Uterus (tissue), 4 donors: ENCODE measurements around the gene PLOD2. TPM values are rescaled to one million over a fixed set of nuclear protein-coding genes. Genes with fewer than 3 reads are reported as not detected.
A peak's percentile ranks its signal among the peaks of the same experiment; 100 is the strongest.

Source experiments
- DNase-seq, 2 donors: peaks; one replicate each; pipeline ENCODE4 v3.0.0-alpha.2; 2019 to 2020
- H3K27ac ChIP-seq, 2 donors: fragments of 200-600 bp; sonication (generic); 1 replicate in 1 of 2; 2 replicates in 1 of 2; pipeline ENCODE4 v1.5.1; 2016 to 2018
- H3K27me3 ChIP-seq, 2 donors: fragments of 200-600 bp; sonication (generic); one replicate each; pipeline ENCODE4 v1.5.1; 2018 to 2019; ENCODE audit warnings: control low read depth in 1 of 2
- H3K36me3 ChIP-seq, 2 donors: fragments of 200-600 bp; sonication (generic); one replicate each; pipeline ENCODE4 v1.5.1; 2019; ENCODE audit warnings: control low read depth in 1 of 2
- H3K4me1 ChIP-seq, 2 donors: fragments of 200-600 bp; sonication (generic); one replicate each; pipeline ENCODE4 v1.5.1; 2018 to 2019; ENCODE audit warnings: control low read depth in 1 of 2
- H3K4me3 ChIP-seq, 2 donors: fragments of 200-600 bp; sonication (generic); 1 replicate in 1 of 2; 2 replicates in 1 of 2; pipeline ENCODE4 v1.5.1; 2018 to 2019; ENCODE audit warnings: mild to moderate bottlenecking in 1 of 2
- H3K9me3 ChIP-seq, 2 donors: fragments of 200-600 bp; sonication (generic); one replicate each; pipeline ENCODE4 v1.5.1; 2019; ENCODE audit warnings: control low read depth in 1 of 2
- CTCF ChIP-seq, 4 experiments: fragments of 200-600 bp in 2 of 4; fragments of 450-650 bp in 2 of 4; sonication (generic) in 2 of 4; IDR thresholded peaks; one replicate each; pipeline ENCODE4 v1.5.1; 2016 to 2019; ENCODE audit warnings: antibody characterized with exemption in 4 of 4, mild to moderate bottlenecking in 2 of 4, moderate library complexity in 1 of 4
- POLR2A ChIP-seq, 2 donors: fragments of 450-650 bp; IDR thresholded peaks; one replicate each; pipeline ENCODE4 v1.6.1; 2016; ENCODE audit warnings: antibody characterized with exemption in 2 of 2, mild to moderate bottlenecking in 1 of 2, moderate library complexity in 1 of 2
- intact Hi-C: fragments of 100-400 bp; cut with DNase I; formaldehyde crosslinking; loops from one replicate; pipeline ENCODE4 v1.15.1; 2023; ENCODE audit warnings: low total_unique reads
- total RNA-seq, 4 donors: library from RNA; depleted of rRNA in 3 of 4; stranded (reverse); fragments of >200 nt in 3 of 4; gene quantifications; one replicate each; pipeline versions ENCODE4 v1.1.0 to v1.2.4, GENCODE V29; 2014 to 2023
- donor health status: DM: yes; HTN: yes; CAD: no.

Gene PLOD2
- total RNA-seq, 4 donors from 2014 or later, result 23.5 to 83.2 (median 45.7) TPM

DNA sequence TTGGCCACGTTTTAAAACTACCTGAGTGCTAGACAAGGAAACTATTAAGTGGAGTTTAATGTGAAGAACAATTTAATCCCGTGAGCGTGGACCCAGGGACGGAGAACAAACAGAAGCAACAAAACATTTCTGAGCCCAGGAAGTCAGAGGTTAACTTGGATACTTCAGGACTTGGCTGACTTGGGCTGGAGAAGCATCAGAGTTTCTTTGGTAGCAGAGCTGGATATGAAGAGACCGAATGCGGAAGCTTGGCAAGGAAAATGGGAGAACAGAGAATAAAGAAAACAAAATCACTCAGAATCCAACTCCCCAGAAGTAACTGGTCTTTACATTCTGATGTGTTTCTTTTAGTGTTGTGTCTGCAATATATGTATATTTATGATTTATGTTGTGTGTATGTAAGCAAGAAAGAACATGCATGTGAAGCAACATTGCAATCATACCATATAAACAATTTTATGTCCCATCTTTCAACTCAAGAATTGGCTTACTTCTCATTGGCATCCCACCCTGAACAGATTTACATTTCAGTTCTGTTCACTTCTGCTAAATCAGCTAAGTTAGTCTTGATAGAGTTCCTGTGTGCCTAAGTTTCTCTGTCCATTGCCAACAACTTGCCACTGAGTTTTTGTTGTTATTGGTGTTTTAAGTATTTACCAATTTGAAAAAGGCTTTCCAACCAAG lies 17.2 kb upstream of the PLOD2 start:
- H3K36me3 ChIP-seq, result no peaks in the 10 kb centered on the region
- TF ChIP-seq POLR2A (IDR thresholded peaks at IDR 0.05), result no peak
- no peak for TF ChIP-seq CTCF (IDR thresholded peaks at IDR 0.05)
- no peak for DNase-seq
- no peaks in the 10 kb centered on the region for H3K9me3 ChIP-seq
- intact Hi-C loops, result no loop called here
- no peaks in the 10 kb centered on the region for H3K27me3 ChIP-seq
- H3K27ac ChIP-seq, result no peak overlapping the region
- H3K4me1 ChIP-seq, result no peaks in the 10 kb centered on the region
- H3K4me3 ChIP-seq, result no peak overlapping the region

DNA sequence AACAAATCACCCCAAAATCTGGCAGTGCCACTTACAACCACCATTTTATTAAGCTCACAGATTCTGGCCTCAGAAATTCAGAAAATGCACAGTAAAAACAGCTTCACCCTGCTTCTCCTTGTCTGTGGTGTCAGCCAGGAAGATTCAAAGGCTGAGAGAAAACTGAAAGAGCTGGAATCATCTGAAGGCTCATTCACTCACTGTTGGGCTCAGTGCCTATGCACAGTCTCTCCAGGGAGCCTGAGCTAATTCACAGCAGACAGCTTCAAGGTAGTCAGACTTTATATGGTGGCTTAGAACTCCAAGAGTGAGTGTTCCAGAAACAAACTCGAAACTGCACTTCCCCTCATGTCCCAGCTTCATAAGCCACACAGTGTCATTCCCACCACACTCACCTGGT lies 16.5 kb upstream of the PLOD2 start:
- Histone ChIP-seq H3K9me3 (no peaks in the 10 kb centered on the region), H3K27me3 (no peaks in the 10 kb centered on the region), H3K4me3 (no peak overlapping the region), H3K36me3 (no peaks in the 10 kb centered on the region), H3K4me1 (no peaks in the 10 kb centered on the region), H3K27ac (no peak overlapping the region)
- peak; percentile 25 to 51 for DNase-seq
- TF ChIP-seq CTCF (IDR thresholded peaks at IDR 0.05) (no peak), POLR2A (IDR thresholded peaks at IDR 0.05) (no peak)
- intact Hi-C loops, result no loop called here

GRCh38 chr3:146177072-146177471 lies 16.1 kb upstream of the PLOD2 start:
- no peak overlapping the region for H3K27ac ChIP-seq
- no peaks in the 10 kb centered on the region for H3K27me3 ChIP-seq
- no peaks in the 10 kb centered on the region for H3K36me3 ChIP-seq
- no peaks in the 10 kb centered on the region for H3K4me1 ChIP-seq
- no peak for DNase-seq
- no peak for TF ChIP-seq CTCF (IDR thresholded peaks at IDR 0.05)
- no peak for TF ChIP-seq POLR2A (IDR thresholded peaks at IDR 0.05)
- no peak overlapping the region for H3K4me3 ChIP-seq
- H3K9me3 ChIP-seq, result no peaks in the 10 kb centered on the region
- intact Hi-C loops, result no loop called here

GRCh38 chr3:146172586-146172985 lies 11.6 kb upstream of the PLOD2 start:
- no peaks in the 10 kb centered on the region for H3K4me1 ChIP-seq
- TF ChIP-seq CTCF (IDR thresholded peaks at IDR 0.05), result no peak
- no peak for TF ChIP-seq POLR2A (IDR thresholded peaks at IDR 0.05)

DNA sequence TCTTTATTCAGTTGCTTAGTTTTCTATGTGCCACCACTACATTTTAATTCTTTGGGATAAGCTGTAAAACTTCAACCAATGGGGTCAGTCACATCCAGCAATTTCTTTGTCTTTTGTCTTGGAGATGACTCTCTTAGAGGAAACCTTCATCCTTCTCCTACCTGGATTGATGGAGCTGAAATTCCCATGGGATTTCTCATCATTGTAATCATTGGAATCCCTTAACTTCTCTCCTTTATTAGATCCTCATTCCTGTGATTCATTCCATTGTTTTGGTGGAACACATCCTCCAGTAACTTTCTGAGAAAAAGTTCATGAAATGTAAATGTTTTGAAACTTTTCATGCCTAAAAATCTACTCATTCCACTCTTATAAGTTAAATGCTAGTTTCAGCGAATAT lies 9.6 kb upstream of the PLOD2 start:
- DNase-seq, result no peak
- H3K4me3 ChIP-seq, result no peak overlapping the region
- TF ChIP-seq CTCF (IDR thresholded peaks at IDR 0.05) (no peak), POLR2A (IDR thresholded peaks at IDR 0.05) (no peak)
- intact Hi-C loops, result no loop called here
- no peaks in the 10 kb centered on the region for H3K36me3 ChIP-seq
- no peak overlapping the region for H3K27ac ChIP-seq
- no peaks in the 10 kb centered on the region for H3K27me3 ChIP-seq
- no peaks in the 10 kb centered on the region for H3K4me1 ChIP-seq
- no peaks in the 10 kb centered on the region for H3K9me3 ChIP-seq

More at GRCh38 chr3:146172586-146172985, 11.6 kb upstream of the PLOD2 start:
- DNase-seq, result no peak
- Histone ChIP-seq H3K36me3 (no peaks in the 10 kb centered on the region), H3K9me3 (no peaks in the 10 kb centered on the region), H3K27ac (no peak overlapping the region), H3K4me3 (no peak overlapping the region), H3K27me3 (no peaks in the 10 kb centered on the region)
- intact Hi-C loops, result no loop called here
